GM12874 (cell line): ENCODE measurements around the gene ARHGAP26.

Experiments
- CTCF ChIP-seq: IDR thresholded peaks from 2 replicates; pipeline ENCODE4 v1.5.1; 2011; ENCODE audit warnings: low read depth, mild to moderate bottlenecking, control low read depth, low read length, moderate library complexity; ENCODE audit not compliant: insufficient read depth

Gene ARHGAP26

GRCh38 chr5:143047091-143047490 lies 276.9 kb downstream of the ARHGAP26 start:
- TF ChIP-seq CTCF = no peak

GRCh38 chr5:143050183-143050582 lies 280.0 kb downstream of the ARHGAP26 start:
- no peak for TF ChIP-seq CTCF

GRCh38 chr5:143051244-143052058 lies 281.3 kb downstream of the ARHGAP26 start:
- no peak for TF ChIP-seq CTCF

GRCh38 chr5:143052967-143053682 lies 282.9 kb downstream of the ARHGAP26 start:
- no peak for TF ChIP-seq CTCF

GRCh38 chr5:143053780-143054179 lies 283.6 kb downstream of the ARHGAP26 start:
- TF ChIP-seq CTCF = no peak

GRCh38 chr5:143054480-143054941 lies 284.3 kb downstream of the ARHGAP26 start:
- no peak for TF ChIP-seq CTCF

GRCh38 chr5:143055596-143056338 lies 285.6 kb downstream of the ARHGAP26 start:
- TF ChIP-seq CTCF = no peak
